Kasumi-1 (cell line): Measurements from ENCODE around the gene LIME1.

Experiments
- DNase-seq, 2 experiments: peaks; one replicate each; lab custom pipeline; 2025; lab: John Stamatoyannopoulos, UW

Gene LIME1

GRCh38 chr20:63737945-63738686 lies 1.7 kb downstream of the LIME1 start:
- no peak for DNase-seq

- no peak for DNase-seq
Observed at GRCh38 chr20:63738687-63739129, 2.2 kb downstream of the LIME1 start.

DNA sequence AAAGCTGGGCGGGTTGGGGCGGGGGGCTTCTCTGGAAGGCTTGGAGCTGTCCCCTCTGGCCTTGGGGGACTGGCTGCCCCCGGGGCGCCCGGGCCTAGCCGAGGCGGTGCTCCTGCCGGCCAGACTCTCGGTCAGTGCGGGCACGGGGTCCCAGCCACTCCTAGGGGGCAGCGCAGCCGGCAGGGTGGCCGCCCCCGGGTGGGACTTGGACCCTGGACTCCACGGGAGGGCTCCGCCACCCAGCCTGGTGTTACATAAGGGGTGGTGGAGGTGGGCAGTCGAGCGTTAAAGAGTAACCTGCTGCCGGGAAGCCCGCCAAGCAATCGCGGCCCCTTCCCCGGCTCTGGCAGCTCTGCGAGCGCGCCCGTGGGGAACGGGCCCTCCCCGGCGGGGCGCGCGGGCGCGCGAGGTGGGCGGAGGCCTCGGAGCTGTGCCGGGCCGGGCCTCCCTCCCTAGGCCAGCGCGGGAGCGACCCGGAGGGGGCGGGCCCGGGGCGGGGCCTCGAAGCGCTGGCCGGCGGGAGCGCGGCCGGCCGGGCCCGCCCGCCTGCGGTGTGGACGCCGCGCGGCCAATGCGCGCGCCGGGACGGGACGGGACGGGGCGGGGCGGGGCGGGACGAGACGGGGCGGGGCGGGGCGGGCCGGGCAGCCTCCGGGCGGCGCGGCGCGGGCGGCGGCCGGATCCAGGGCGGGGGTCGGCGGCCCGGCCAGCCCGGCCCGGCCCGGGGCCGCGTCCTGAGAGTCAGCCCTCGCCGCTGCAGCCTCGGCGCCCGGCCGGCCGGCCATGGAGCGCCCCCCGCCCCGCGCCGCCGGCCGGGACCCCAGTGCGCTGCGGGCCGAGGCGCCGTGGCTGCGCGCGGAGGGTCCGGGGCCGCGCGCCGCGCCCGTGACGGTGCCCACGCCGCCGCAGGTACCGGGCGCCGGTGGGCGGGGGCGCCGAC lies 2.9 kb downstream of the LIME1 start, which contains the start of gene SLC2A4RG:
TSS of gene SLC2A4RG (plus strand) at position 647 of the 940 bp plus-strand sequence. CDS start at position 784, 137 bp downstream.
- DNase-seq = peak; percentile 19 to 31

GRCh38 chr20:63740070-63740626 lies 3.7 kb downstream of the LIME1 start:
- no peak for DNase-seq

DNA sequence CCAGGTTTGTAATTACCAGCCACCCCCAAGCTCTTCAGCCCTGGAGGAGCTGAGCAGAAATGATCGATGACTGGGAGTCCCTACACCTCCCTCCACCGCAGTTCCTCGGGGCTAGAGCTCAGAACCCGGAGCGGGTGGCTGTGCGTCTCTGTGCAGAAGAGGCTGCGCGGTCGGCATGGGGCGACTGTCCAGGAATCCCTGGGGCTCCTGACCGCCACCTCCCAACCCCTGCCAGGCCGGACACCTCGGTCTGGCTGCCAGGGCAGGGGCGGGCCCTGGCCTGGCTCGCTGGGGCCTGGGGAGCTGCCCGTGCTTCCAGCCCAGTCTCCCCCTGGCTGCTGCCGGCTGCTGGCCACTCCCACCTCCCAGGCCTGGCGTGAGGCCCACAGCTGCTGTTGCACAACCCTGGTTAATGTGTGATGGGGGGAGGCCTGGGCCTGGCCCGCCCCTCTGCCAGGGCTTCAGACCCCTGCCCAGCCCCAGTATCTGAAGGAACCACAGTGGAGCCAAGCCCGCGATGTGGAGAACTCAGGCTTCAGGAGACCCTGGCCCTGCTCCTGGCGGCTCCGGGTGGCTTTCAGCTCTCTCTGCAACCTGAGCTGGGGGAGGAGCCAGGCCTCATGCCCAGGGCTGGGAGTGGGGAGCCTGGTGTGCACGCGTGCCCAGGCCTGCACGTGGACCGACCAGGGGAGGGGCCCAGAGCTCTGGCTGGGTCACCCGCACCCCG lies 4.3 kb downstream of the LIME1 start:
- DNase-seq = peak; percentile 63 to 86

DNA sequence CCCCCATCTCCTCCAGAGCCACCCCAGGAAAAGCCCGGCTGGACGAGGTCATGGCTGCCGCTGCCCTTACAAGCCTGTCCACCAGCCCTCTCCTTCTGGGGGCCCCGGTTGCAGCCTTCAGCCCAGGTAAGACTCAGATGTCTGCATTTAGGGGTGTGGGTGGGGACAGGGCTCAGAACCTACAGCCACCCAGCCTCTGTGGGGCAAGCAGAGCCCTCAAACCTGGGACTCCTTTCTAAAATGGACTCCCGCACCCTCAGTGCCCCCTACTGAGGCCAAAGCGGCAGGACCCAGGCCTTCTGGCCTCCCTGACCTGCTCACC lies 4.9 kb downstream of the LIME1 start:
- no peak for DNase-seq

- DNase-seq = no peak
Observed at GRCh38 chr20:63741676-63742380, 5.4 kb downstream of the LIME1 start.

GRCh38 chr20:63742381-63743024 lies 6.0 kb downstream of the LIME1 start:
- DNase-seq = no peak

DNA sequence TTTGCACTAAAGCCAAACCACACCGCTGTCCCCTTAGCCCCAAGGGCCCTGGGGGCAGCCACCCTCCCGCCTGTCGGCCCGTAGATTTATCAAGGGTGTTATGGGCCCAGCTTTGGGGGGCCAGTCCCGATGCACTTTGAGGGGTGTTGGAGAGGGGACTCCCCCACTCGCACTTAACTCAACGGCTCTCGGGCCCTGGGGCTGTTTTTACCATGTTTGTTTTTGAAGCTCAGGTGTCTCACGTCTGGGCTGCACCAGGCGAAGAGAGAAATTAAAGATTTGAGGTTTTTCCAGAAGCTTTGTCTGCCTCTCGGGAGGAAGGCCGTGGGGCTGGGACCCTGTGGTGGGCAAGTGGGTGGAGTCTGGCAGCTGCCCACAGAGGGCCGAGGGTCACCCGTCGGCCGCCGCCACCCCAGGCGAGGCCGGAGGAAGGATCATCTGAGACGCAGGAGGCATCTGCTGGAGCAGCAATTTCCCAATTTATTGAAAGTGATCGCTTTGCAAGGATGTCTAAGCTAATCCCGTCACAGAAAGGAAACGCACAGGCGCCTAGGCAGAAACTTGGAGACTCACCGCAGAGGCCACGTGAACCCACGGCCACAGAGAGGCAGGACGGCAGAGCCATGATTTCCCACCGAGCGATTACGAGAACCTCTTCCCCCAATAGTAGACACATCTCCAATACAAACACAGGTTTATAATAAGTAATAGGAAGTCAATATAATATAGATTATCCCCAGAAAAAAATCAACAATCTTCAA lies 6.9 kb downstream of the LIME1 start:
- no peak for DNase-seq

DNA sequence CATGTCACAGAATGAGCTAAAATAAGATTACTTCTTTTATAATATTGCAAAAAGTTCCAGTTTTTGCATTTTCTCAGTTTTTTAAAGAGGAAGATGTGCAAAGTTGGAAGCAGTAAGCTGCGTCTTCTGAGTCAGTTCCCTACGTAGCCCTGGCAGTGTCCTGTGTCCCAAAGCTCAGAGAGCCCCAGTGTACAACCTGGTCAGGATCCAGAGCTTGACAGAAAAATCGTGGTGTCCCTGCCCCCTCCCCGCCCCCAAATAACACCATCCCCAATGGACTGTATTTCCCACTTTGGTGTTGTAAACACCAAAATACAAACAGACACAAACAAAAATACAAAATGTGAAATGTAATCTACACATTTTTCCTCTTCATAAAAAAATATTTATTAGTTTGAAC lies 7.7 kb downstream of the LIME1 start:
- DNase-seq = no peak

- no peak for DNase-seq
Observed at GRCh38 chr20:63744574-63745423, 8.3 kb downstream of the LIME1 start.

GRCh38 chr20:63745424-63745805 lies 9.0 kb downstream of the LIME1 start:
- DNase-seq = no peak

DNA sequence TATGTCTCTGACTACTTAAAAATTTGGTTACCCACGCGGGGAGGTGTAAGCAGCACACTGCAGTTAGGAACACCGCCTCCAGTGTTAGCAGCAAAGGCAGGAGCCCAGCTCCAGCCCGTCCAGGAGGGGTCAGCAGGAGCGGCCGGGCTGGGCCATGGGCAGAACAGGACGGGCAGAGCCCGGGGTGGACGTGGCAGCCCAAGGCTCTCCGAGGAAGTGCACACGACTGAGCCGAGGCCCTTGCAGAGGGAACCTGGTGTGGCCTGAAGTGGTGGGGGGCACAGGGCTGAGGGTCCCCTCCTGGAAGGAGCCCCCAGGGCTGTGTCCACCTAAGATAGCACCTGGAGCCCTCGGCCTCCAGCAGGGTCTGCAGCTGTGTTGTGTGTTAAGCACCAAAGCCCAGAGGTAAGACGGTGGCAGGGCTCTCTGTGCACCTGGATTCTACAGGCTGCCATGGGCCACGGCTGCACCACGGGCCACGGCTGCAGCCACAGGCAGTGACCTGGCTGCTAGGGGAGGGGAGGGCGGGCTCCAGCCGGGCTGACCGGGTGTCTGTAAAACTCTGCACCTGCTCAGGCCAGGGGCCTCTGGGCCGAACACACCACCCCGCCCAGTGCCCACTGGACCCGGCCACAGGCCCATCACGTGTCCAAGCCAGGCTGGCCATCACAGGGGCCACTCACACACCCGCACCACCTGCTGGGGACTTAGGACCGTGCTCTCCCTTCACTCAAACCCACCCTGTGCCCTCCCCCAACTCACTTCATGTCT lies 9.7 kb downstream of the LIME1 start:
- no peak for DNase-seq

- DNase-seq = no peak
Observed at GRCh38 chr20:63746751-63747315, 10.4 kb downstream of the LIME1 start.

DNA sequence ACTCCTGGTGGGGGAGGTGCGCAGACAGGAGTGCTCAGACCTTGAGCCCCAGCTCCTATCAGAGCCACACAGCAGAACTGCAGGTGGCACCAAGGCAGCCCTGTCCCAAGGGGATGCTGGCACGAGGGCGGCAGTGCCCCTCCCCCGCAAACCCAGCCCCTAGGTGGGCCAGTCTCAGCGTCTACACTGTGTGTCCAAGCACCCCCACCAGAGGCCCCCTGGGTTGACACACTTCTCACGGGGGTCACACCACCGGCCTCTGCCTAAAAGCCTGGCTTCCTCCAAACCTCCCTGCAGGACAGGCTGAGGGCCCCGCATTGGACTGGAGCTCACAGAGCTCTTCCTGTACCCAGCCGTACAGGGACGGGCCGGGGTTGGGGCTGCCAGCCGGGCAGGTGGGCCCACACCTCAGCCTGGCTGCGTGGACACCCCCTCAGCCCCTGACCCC lies 11.2 kb downstream of the LIME1 start:
- DNase-seq = no peak

DNA sequence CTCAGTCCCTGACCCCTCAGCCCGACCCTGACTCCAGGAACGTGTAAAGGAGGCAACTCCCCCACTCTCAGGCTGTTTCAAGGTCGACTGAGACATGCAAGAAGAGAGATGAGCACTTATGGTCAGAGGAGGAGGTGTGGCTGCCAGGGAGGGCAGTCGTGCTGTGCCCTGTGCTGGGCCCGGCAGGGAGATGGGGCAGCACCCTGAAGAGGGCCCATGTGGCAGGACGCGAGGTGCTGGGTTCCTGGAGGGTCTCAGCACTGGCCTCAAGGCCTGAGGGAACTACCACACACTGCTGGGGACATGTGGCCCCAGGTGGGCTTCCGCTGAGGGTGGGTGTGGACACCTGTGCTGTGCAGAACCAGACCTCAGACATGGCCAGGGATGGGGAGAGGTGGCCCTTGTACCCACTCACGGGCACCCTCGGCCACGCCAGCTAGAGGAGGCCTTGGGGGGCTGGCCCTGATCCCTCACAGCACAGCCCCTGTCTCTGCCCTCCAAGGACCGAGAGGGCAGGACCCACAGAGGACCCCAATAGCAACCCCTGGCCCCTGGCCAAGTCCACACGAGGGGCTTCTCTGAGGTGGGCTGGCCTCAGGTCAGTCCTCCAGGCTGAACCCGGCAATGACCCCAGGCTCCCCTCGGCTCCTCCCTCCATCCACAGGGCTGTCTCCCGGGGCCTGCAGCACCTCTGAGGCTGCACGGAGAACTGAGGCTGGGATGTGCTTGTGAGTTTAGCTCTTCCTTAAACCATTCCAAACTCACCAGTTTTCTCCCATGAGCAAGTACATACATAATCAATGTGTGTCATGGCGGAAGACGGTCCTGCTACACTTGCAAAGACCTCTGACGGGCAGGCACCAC lies 11.8 kb downstream of the LIME1 start:
- no peak for DNase-seq

GRCh38 chr20:63748934-63749270 lies 12.4 kb downstream of the LIME1 start:
- DNase-seq = no peak
